ENCODE measurements around the gene FCRLA.
"Not testable (repeated sequence)": the region's sequence is repeated elsewhere in the genome, so short reads cannot be mapped to it uniquely, and the experiment has no call there.

FCRLA gene

GRCh38 chr1:161706482-161707347 lies at the start of gene FCRLA:
FCRLA (plus strand) TSS chr1:161707229; CDS start chr1:161707265, 36 bp downstream.
- no peak for DNase-seq

DNA sequence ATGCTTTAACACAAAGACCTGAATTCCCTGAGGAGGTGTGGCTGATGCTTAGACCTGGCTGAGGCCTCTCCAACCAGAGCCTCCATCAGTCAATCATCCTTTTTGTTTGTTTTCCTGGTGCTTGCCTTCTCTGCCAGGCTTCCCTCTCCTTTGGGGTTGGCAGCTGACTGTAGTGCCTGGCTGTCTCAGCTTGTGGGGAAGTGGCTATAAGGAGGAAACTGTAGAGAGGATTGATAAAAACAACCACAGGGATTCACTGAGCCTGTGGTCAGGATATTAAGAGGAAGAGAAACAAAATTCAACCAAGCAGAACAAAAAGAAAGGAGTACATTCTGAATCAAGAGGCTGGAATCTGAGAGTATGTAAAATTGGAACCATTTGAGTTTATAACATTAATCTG lies 48.5 kb upstream of the FCRLA start:
- DNase-seq: not testable (repeated sequence)

- not testable (repeated sequence) for DNase-seq
These were observed 45.2 kb upstream of the FCRLA start for GRCh38 chr1:161661660-161662311.

GRCh38 chr1:161662684-161663339 lies 44.2 kb upstream of the FCRLA start, which contains the start of gene FCGR2B:
FCGR2B (plus strand) TSS chr1:161663143; CDS start chr1:161663242, 99 bp downstream.
- DNase-seq: not testable (repeated sequence)

DNA sequence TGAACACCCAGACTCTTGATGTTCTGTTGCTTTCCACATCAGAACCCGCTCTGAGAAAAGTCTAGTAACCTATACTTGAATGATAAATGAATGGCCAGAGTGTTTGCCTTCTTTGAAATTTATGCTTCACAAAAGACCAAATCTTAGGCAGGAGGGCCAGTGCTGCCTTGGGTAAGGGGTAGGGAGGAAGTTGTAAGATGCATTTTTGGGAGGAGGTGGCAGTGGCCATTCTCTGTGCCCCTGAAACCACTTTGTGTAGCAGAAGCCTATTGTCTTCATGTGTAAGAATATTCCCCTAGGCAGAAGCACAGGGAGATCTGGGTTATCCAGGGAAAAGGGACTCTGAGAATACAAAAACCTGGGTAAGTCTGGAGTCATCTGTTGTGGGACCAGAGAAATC lies 43.5 kb upstream of the FCRLA start:
- not testable (repeated sequence) for DNase-seq

DNA sequence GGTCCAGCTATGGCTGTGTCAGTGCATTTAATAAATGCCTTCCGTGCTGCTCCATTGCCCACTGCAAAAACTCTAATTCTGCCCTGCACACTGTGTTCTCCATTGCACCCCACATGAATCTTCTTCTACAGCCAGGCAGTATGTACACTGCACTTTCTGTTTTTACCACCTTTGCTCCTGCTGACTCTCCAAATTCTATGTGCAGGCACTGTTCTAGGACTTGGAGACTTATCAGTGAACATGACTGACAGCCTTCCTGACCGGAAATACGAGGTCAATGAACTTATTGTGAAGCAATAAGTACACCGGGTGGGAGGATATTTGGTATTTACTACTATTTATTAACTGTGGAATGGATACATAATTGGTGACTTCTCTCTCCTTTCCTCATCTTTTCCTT lies 42.3 kb upstream of the FCRLA start:
- DNase-seq: not testable (repeated sequence)

- not testable (repeated sequence) for DNase-seq
These were observed 35.7 kb upstream of the FCRLA start for GRCh38 chr1:161671045-161672020.

DNA sequence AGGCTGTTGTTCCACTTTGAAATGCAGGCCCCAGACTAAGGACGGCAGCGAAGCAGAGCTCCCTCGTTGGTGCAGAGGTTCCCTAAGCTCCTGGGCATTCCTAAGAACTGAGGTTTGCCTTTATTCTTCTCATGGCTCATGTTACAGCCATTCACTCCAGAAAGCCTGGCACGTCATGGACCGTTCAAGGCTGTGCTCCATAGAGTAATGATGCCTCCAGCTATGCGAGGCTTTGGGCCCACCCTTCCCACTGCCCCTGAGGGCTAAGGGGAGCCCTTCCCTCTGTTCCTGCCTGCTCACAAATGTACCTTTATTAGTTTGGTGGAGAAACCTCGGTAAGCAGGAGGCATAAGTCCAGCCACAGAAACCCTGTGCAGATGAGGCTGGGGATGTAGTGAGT lies 33.6 kb upstream of the FCRLA start:
- not testable (repeated sequence) for DNase-seq

GRCh38 chr1:161674447-161674846 lies 32.6 kb upstream of the FCRLA start:
- not testable (repeated sequence) for DNase-seq

DNA sequence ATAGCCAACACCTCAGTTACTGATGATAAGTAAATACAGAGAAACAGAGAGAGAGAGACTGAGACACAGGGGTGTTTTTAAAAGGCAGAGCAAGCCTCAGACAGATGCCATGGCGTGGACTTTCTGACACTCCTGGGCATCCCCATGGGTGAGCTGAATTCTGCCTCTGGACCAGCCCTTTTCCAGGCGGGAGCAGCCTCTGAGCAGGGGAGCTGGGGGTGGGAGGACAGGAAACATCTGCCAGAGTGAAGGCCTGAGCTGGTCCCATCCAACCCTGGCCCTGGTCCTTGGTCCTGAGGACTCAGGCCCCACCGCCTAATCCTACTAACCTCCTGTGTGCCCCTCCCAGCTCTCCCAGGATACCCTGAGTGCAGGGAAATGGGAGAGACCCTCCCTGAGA lies 32.1 kb upstream of the FCRLA start:
- not testable (repeated sequence) for DNase-seq

- no peak for DNase-seq
These were observed 30.6 kb upstream of the FCRLA start for GRCh38 chr1:161676441-161676840.

GRCh38 chr1:161676958-161677689 lies 29.9 kb upstream of the FCRLA start:
- no peak for DNase-seq

- DNase-seq: no peak
These were observed 28.5 kb upstream of the FCRLA start for GRCh38 chr1:161678500-161678899.

DNA sequence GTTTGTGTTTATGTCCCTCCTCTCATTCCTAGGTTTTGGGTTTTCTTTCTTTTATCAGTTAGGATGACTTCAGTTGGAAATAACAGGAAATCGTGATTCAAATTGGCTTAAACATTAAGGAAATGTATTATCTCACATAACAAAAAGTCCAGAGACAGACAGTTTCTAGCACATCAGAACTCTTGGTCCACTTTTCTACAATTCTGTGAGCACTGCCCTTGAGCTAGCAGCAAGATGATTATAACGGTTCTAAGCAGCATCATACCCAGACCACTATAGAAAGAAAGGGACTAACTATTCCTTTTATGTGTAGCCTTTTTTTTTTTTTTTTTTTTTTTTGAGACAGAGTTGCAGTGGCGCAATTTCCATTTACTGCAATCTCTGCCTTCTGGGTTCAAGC lies 25.1 kb upstream of the FCRLA start:
- no peak for DNase-seq

DNA sequence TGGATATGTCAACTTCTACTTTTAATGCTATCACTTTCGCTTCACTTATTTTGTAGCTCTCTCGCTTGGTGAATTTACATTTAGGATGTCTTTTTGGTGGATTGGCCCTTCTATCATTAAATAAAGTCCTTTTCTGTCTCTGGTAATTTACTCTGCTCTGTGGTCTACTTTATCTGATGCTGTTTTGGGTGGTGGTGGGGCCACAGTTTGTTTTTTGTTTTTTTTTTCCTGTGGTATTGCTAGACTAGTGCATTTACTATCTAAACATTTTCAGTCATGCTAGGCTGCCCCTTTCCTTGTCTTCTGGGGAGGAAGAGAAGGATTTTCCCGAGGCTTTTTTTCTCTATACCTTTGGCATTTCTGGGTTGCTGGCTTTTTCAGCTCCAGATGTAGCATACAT lies 18.1 kb upstream of the FCRLA start:
- DNase-seq: no peak

- DNase-seq: no peak
These were observed 15.2 kb upstream of the FCRLA start for GRCh38 chr1:161691846-161692245.

- not testable (repeated sequence) for DNase-seq
These were observed 13.9 kb upstream of the FCRLA start for GRCh38 chr1:161693020-161693712.

- not testable (repeated sequence) for DNase-seq
These were observed 8.7 kb upstream of the FCRLA start for GRCh38 chr1:161698302-161698701.

- no peak for DNase-seq
These were observed 4.8 kb upstream of the FCRLA start for GRCh38 chr1:161702250-161702649.

DNA sequence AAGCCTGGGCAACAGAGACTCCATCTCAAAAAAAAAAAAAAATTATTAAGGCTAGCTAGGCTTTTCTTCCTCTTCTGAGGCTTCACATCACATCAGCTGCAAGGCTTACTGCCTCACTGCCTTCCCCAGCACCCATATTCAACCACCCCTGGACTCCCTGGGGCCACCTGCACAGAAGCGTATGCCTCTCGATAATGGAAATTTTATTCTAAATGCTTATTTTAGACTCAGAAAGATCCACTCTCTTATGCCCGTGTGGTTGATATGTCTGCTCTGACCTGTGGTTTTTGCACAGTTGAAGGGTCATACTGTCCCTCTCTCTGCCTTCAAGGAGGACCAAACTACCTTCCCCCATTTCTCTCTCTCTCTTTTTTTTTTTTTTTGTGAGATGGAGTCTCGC lies 1.5 kb upstream of the FCRLA start:
- DNase-seq: no peak

- DNase-seq: no peak
These were observed 932 bp upstream of the FCRLA start for GRCh38 chr1:161706113-161706481.

Data from right forelimb (tissue), 1 donor.